GM21360 (cell line): ENCODE results near the gene SNCAIP.

Experiments used
- ATAC-seq: cut with Tn5 transposase; IDR thresholded peaks from one replicate; pipeline ENCODE4 v1.9.1; 2021; ENCODE audit warnings: mild to moderate bottlenecking, moderate library complexity; ENCODE audit not compliant: unreplicated experiment

SNCAIP gene

DNA sequence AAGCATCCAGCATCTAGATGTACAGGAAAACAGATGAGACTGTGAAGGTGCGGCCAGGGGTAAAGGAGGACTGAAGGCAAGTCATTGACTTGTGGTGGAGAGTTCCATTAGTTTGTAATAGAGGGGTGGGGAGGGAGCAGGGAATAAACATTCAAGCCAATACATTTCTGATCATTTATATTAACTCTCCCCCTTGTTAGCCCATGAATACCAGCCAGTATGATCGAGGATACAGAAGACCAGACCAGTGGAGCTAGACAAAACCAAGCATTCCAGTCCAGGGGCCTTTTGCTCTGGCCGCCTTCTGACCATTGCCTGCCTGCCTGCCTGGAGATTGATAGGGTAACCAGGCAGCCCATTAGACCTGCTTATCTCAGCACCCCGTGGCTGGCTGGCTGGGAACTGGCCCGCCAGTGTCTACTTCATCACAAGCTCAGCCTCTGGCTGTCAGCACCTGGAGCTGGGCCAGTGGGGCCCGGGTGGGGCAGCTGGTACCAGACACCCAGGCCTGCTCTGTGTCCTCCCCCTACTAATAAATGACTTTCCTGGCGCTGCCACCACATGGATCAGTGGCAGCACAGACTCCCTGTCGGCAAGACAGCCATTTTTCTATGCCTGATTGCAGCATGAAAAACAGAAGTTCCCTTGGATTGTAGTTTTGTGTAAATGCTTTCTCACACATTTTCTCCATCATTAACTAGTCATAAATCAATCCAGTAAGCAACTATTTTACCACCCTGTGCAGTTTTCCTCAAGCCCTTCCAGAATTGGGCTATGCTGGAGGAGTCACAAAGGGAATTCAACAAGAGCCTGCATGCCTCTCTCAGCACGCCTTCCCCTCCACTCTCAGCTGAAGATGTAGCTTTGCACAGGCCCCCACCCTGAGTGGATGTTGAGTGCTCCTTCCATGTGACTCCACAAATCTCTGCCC is 181.3 kb downstream of the SNCAIP start:
- ATAC-seq = no peak

DNA sequence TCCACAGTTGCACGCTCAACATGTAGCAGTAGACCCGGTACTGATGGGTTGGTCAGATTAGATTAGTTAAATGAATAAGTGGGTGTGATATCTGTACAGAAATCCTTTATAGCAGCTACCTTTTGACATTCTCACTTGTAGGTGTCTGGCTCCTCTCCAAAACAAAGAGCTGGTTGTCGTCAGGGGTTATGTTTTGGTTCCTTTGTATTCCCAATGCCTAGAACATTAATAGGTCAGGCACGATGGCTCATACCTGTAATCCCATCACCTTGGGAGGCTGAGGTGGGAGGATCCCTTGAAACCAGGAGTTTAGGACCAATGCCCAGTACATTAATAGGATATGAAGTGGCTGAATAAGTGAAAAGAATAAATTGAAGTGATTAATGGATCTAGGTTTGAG is 182.1 kb downstream of the SNCAIP start:
- no peak for ATAC-seq

DNA sequence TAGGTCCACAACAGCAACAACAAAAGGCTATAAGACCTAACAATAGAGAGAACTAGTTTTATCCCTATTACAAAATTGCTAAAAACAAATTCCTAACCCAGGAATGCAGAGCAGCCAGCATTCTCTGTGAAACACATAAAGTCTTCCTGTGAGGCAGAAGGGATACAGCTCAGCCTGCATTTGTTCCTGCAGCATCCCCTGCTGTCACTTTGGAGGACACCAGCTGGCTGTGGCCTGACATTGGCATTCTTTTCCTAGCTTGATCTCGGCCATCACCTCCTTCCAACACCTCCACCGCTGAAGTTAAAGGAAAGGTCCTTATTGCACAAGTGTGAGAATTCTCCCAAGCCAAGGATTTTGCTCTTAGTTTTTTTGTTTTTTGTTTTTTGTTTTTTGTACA is 186.1 kb downstream of the SNCAIP start:
- ATAC-seq = no peak

DNA sequence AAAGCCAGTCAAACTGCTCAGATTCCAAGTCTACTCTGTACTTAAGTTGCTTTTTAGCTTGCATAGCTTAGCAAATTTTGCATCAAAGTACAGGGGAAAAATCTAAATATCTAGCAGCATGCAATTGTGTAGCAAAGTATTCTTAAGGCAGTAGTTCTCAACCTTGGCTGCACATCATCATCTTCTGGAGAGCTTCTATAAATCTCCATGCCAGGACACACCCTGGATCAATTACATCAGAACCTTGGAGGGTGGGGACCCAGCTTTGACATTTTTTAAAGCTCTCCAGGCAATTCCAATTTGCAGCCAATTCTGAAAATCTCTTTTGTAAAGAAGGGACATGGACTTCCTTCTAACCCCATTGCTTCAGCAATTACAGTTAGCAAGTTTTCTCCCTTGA is 187.5 kb downstream of the SNCAIP start:
- ATAC-seq = no peak

GRCh38 chr5:122500245-122501088 is 188.4 kb downstream of the SNCAIP start:
- ATAC-seq = no peak

DNA sequence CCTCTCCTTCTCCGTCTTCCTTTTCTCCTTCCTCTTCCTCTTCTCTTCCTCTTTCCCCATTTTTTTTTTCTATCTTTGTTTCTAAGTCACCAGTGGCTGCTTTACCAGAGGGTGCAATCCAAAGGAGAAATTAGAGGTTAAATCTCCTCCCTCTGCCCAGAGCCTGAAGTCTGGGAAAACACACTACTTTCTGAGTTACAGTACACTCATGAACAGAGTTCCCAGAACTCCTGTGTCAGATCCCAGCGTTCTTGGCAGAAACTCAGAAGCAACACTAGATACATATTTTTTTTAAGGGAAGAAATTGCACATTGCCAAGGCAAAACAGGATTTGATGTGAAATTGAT is 189.0 kb downstream of the SNCAIP start:
- ATAC-seq = no peak

DNA sequence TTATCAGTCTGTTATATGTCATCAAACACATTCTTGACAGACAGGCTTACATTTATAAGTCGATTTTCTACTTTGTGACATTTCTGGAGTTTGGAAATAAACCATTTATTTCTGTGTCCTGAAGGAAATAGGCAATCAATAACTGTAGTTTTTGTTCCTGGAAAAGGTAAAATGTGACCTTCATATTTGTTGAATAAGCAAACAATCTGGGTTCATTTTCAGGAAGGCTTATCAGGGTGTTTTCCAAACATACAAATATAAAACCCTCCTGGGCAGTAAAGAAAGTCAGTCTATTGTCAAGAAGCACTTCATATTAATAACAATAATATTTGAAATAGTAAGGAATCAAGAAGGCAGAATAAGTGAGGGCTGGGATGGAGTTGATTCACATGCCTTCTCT is 195.0 kb downstream of the SNCAIP start:
- no peak for ATAC-seq

- no peak for ATAC-seq
These were observed 195.5 kb downstream of the SNCAIP start for GRCh38 chr5:122507581-122507980.

DNA sequence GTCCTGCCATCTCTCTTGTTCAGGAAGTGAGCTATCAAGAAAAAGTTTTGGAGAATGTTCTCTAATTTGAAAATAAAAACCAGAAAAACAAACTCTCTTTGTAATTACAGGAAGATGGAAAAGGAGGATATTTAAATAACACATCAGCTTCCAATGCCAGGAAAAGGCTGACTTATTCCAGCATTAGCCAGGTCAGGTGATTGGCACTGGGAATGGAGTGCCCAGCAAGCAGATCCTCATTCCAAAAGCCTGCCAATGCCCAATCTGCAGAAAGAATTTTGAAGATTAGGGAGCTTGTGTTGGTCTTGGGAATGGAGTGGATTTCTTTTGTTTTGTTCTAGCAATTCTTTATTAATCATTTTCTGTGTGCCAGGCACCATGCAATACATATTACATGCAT is 196.6 kb downstream of the SNCAIP start:
- ATAC-seq = no peak
